Raji (cell line): Measurements from ENCODE around the gene MRNIP.

Experiments used
- POLR2A ChIP-seq: IDR thresholded peaks from 2 replicates; pipeline ENCODE4 v1.6.1; 2011; ENCODE audit warnings: low read depth, low read length, control low read depth; ENCODE audit not compliant: insufficient read depth

Gene MRNIP

DNA sequence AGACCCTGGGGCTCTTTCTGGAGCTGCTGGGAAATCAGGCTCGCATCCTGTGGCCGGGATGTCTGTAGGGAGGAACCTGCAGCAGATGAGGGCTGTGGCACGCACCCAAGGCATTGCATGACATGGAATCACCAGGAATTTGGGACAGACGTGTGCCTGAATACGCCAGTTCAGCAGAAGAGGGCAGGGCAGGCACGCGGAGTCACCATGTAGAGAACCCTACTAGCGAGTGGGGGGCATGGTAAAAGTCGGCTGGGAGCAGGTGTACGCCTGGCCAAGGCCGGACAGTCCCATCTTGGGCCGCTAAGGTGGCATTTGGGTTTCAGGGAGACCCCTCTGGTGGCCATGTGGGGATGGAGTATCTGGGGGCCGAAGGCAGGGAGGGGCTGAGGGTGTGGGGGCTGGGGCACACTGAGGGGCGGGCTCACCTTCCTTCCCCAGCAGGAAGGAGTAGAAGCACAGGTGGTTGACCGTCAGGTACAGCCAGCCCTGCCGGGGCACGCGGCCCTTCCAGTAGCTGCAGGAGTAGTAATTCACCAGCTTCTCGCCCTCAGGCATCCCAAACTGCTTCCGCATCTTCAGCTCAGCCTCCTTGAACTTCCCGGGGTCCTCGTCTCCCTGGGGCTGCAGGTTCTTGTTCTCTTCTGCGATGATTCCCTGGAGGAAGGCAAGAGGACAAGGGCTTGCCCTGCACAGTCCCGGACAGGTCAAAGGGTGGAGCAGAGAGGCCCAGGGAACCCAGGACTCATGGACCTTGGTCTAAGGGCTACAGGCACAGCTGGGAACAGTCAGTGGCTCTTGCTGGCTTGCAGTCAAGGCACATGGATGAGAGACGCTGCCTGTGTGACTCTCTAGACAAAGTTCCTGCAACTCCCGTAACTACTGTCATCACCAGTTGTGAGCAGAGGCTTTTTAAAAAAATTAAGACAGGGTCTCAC, 35.6 kb upstream of the MRNIP start:
- TF ChIP-seq POLR2A: no peak

DNA sequence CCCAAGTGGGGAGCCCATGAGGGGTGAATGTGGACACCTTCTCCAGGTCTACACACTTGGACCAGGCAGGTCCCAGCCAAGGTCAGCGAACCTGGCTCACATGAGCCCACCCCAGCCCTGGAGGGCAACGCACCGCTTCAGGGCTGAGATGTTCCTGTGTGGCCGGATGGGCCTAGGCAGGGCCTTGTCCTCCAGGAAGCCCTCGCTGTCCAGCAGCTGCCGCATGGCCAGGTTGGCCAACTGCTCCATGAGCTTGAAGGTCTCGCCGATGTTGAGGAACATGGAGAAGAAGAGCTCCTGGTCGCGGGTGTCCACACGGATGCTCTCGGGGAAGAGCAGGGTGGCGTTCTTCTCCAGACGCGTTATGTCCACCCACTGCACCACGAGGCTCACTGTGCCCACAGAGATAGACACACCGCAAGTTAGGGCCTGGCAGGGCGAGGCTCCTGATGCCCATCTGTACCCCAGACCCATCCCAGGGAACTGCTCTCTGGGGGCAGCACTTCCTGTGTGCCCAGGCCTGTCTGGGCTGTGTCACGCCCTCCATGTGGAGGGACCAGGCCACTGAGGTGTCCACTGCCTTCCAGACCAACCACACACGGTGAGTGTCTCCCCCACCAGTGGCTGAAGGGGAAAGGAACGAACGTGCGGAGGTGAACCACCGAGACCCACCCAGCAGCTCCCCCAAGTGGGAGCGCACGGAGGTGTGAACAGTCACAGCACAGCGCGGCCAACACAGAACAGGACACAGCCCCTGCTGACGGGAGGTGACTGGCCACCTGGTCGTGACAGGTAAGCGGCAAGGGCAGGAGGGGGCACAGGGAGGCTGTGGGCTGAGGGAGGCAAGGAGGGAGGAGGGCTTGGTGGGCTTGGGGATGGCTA, 34.7 kb upstream of the MRNIP start:
- TF ChIP-seq POLR2A: no peak

DNA sequence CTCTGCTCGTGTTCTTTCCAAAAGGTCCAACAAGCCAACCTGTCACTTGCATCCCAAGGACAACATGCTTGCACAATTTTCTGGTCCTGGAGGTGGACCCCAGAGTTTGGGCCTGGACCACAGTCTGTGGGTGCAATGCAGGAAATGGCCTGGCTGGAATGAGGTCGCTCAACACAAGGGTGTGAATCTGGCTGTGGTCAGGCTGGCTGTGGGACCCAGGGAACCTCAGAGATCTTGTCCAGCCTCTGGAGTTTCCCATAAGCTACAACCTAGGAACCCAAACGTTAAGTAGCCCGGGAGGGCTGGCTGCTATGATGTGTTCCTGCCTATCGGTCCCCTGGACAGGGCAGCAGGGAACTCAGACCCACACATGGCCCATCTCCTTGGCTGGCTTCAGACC, 33.6 kb upstream of the MRNIP start:
- TF ChIP-seq POLR2A: no peak

DNA sequence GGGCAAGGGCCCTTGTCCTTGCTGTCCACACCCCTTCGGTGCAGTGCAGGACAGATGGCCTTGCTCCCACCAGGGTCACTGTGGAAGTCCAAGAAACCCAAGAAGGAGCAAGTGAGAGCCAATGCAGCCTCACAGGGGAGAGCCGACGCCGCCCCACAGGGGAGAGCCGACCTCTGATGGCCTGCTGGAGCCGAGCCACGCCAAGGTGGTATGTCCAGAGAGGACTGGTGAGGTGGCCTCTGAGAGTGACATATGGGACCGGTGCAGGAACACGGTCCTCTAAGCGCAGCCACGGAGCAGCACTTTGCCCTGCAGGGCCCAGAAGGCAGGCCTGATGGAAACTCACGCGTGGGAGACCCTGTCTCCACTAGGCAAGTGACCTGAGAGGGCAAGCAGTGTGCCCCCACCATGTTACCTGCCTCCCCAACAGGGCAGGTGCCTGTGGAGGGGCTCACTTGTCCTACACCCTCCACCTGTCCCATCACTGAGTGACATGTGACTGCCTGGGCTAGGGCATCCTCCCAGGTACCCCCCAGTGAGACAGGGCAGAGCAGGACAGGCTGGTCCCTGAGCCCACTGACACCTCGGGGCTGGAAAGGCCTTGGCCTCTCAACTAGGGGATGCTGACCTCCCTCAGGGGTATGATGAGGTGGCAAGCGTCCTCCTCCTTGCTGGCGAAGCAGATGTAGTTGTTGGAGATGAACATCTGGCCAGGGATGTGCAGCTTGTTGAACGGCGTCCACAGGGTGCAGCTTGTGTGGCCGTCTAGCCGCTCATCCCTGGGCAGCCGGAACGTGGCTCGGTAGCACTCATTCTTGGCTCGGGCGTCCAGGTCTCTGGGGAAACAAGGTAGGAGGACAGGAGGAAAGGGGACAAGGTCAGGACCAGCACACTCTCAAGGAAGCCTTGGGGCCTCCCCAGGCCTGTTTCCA, 32.4 kb upstream of the MRNIP start:
- TF ChIP-seq POLR2A: no peak

DNA sequence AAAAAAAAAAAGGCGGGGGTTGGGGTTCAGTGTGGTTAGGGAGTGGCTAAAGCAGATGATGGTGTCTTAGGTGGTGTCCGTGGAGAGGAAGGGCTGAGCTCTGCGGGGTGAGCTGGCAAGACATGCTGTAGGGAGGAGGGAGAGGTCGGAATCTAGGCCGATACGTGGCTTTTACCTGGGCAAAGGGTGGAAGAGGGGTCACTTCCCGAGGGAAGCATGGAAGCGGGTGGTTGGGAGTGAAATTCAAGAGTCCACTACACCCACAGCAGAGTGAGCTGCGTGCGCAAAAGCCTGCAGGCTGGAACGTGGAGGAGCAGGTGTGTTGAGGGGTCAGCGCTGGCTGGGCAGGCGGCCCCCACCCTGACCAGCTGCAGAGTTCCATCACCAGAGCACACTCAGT, 31.3 kb upstream of the MRNIP start:
- no peak for TF ChIP-seq POLR2A

DNA sequence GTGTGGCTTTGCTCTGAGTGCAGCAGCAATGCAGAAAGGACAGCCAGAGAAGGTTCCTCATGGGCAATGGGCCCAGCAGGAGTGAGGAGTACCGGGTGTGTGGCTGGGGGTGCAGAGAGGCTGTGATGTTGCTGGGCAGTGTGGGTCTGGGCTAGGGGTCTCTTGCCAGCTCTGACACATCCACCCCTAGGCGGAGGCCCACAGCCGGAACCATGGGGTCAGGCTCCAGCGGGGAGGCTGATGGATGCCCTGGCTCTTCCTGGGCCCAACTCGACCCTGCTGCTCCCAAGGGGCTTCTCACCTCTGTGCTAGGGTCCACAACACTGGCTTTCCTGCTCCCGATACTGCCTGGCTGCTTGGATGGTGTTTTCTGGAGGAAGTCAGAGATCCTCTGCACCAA, 29.2 kb upstream of the MRNIP start:
- no peak for TF ChIP-seq POLR2A

DNA sequence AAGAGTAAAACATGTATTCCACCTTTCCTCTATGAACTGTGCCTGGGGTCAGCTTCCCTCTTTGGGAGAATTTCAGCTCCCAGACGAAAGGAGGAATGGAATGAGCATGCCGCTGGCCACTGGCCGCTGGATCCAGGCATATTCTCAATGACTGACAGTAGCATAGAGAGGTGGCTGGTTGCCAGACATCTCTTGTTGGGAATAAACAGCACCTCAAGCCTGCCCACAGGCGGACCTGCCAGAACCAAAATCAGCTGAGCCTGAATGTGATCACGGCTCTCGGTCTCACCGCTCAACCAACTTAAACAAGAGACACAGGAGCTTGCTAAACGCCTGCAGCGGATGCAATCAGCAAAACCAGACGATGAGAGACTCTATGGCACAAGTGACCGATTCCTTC, 28.5 kb upstream of the MRNIP start:
- TF ChIP-seq POLR2A: no peak

DNA sequence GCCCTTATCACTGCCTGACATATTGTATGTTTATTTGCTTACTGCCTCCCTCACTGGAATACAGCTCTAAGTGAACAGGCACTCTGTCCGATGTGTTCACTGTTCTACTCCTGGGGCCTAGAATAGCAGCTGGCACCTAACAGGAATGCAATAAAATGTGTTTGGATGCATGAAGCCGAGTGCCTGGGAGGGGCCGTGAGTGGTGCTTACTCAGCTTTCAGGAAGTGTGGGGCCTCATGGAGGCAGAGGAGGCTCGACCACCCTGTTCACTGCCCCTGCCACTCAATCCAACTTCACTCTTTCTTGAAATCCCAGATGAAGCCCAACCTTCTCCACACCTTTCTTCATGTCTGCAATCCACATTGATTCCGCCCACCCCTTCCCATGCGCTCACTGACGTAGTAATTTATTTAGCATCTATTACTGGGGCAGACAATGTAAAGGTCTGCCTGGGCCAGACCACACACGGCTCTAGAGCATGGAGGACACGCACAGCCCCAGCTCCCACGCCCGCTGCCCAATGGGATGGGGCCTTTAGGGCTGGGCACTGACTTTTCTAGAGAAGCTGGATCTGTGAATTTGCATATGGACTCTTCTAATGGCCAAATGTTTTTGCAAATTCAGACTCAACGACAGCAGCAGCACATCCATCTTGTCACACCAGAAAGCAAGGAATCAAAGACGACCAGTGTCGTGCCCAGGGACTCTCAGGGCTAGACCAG, 27.7 kb upstream of the MRNIP start:
- TF ChIP-seq POLR2A: no peak

DNA sequence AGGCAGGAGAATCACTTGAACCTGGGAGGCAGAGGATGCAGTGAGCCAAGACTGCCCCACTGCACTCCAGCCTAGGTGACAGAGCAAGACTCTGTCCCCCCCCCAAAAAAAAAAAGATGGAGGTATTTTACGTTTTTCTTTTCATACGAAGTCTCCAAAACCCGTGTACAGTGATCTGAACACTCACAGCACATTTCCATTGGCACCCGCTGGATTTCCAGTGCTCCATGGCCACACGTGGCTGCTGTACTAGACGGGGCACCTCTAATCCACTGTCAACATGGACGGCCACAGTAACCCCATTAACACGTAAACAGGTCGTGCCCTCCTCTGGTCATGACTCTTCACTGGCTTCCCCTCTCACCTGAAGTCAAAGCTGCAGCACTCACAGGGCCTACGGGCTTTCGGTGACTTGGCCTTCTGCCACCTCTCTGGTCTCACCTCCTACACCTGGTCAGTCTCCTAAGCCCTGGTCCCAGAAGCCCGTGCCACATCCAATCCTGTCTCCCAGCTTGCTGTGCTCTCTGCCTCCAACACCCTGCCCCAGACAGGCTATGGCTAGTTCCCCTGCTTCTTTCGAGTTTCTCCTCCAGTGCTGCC, 27.0 kb upstream of the MRNIP start:
- TF ChIP-seq POLR2A: no peak

DNA sequence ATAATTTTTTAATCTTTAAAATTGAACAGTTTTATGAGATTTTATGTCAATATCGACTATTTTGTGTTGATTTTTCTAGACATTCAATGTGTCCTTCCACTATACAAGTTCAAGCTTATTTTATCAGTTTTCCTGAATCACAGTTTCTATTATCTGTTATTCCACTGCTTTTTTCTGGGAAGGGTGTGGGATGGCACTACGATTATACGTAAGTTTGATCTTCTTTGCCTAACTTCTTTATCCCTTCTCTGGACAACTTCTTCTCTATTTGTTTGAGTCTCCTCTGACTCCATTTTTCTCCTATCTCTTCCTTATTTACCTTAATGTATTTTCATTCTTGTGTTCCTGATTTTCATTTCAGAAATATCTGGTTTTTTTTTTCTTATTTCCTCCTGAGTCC, 24.5 kb upstream of the MRNIP start:
- TF ChIP-seq POLR2A: no peak

DNA sequence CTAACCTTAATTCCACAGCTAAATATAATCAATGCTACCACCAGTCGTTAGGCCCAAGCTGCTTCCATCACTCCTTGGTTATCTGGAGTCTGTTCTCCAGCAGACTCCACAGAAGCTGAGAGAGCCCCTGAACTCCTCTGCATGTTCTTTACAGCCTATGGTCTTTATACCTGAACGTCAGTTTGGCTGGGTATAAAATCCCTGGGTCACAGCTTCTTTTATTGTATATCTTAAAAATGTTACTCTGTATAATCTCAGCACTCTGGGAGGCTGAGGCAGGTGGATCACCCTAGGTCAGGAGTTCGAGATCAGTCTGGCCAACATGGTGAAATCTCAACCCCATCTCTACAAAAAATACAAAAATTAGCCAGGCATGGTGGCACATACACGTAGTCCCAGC, 23.7 kb upstream of the MRNIP start:
- no peak for TF ChIP-seq POLR2A

DNA sequence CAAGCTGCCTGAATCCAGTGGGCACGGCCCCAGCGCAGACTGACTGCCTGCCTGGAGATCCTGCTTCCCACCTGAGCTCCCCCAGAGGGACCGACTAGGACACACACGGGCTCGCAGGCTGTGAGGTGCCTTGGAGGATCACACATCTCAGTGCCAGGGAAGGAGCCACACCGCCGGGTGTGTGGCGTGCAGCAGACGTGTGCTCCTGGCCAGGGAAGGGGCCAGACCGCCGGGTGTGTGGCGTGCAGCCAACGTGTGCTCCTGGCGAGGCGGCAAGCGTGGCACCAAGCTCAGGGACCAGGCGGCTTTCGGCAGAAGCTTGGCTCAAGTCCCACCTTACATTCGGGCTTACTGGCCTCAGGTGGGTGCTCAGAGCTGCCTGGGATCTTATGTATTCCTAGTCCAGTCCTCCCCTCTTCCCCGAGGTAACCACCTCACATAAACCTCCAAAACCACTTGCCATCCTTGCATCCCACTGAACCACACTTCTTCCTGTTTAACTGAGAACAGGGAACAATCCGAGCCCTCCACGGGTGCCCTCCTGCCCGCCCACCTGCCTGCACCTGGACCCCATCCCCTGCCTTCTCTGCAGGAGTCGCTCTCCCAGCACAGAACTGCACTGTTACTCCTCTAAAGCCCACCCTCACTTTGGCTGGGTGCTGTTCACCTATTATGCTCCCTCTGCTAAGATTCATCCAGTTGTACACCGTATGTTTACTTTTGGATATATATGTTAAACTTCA, 22.4 kb upstream of the MRNIP start:
- no peak for TF ChIP-seq POLR2A

DNA sequence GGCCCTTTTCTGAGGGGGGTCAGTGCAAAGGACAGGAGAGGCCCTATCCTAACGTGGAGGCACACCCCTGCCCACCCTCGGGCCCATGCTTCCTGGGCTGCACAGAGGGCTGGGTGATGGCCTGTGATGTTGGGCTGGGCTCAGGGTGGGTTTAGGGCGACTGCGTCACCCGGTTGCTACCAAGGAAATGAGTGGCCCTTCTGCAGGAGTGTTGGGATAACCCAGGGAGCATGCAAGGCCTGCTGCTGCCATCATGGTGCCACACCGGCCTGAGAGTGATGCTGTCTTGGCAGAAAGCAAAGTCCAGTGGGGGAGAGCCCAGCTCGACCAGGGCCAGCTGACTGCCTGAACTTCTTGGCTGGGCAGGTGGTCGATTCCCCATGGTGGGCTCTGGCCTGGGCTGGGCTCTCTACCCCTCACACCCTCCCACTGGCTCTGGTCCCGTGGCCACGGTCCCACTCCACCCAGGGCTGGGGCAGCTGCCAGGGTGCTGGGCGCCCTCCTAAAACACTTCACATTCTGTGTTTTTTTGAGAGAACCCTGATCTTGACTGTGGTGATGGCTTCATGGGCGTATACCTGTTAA, 21.5 kb upstream of the MRNIP start:
- no peak for TF ChIP-seq POLR2A
